Heart left ventricle (tissue), 16 donors: ENCODE data around the gene SPAG6. TPM values are rescaled to one million over a fixed set of nuclear protein-coding genes. Genes with fewer than 3 reads are reported as not detected.

Source experiments
- ATAC-seq, 4 donors: fragments of 200-7000 bp; cut with Tn5 transposase; one replicate each; pipeline ENCODE4 v1.9.1; 2020 to 2022; ENCODE audit warnings: moderate library complexity in 4 of 4, mild to moderate bottlenecking in 3 of 4, moderate number of reproducible peaks in 1 of 4
- DNase-seq, 5 donors: peaks; one replicate each; pipeline ENCODE4 v3.0.0-alpha.2; 2020
- H3K27ac ChIP-seq, 12 donors: fragments of 200-600 bp; sonication (generic) in 4 of 12; one replicate each; pipeline versions ENCODE4 v1.5.0 to v1.8.0; 2016 to 2022; ENCODE audit warnings: mild to moderate bottlenecking in 2 of 12
- H3K27me3 ChIP-seq, 9 donors: fragments of 200-600 bp; sonication (generic) in 2 of 9; one replicate each; pipeline versions ENCODE4 v1.5.1 to v1.8.0; 2016 to 2022; ENCODE audit warnings: mild to moderate bottlenecking in 3 of 9
- H3K36me3 ChIP-seq, 9 donors: fragments of 200-600 bp; sonication (generic) in 2 of 9; one replicate each; pipeline versions ENCODE4 v1.5.0 to v1.8.0; 2018 to 2022; ENCODE audit warnings: mild to moderate bottlenecking in 2 of 9
- H3K4me1 ChIP-seq, 12 donors: fragments of 200-600 bp; sonication (generic) in 4 of 12; one replicate each; pipeline versions ENCODE4 v1.5.0 to v1.8.0; 2016 to 2022; ENCODE audit warnings: mild to moderate bottlenecking in 3 of 12
- H3K4me3 ChIP-seq, 12 donors: fragments of 200-600 bp; sonication (generic) in 4 of 12; one replicate each; pipeline versions ENCODE4 v1.5.0 to v1.8.0; 2017 to 2022; ENCODE audit warnings: mild to moderate bottlenecking in 9 of 12, moderate library complexity in 4 of 12
- H3K9me3 ChIP-seq, 12 donors: fragments of 200-600 bp; sonication (generic) in 4 of 12; one replicate each; pipeline versions ENCODE4 v1.5.0 to v1.8.0; 2016 to 2022; ENCODE audit warnings: mild to moderate bottlenecking in 1 of 12
- CTCF ChIP-seq, 12 donors: fragments of 200-600 bp; sonication (generic) in 4 of 12; IDR thresholded peaks; one replicate each; pipeline versions ENCODE4 v1.5.0 to v1.8.0; 2018 to 2022; ENCODE audit warnings: antibody characterized with exemption in 12 of 12, mild to moderate bottlenecking in 5 of 12
- POLR2A ChIP-seq, 2 donors: fragments of 450-650 bp; IDR thresholded peaks; one replicate each; pipeline ENCODE4 v1.6.1; 2017; ENCODE audit warnings: antibody characterized with exemption in 2 of 2, mild to moderate bottlenecking in 2 of 2, moderate library complexity in 2 of 2
- WGBS, 4 donors: extraction: QIAGEN DNeasy Blood & Tissue Kit in 2 of 4; methylation state at CpG; one replicate each; pipeline versions ENCODE4 v1.1.5 to v1.1.7; 2013 to 2018; 5-methylcytosine and 5-hydroxymethylcytosine counted together
- intact Hi-C, 10 donors: fragments of 100-400 bp; cut with DNase I; formaldehyde crosslinking; loops; one replicate each; pipeline versions ENCODE4 v1.11.1 to v1.14.2; 2022
- polyA plus RNA-seq, 2 donors: library from polyadenylated mRNA; stranded (reverse); fragments of 200-250 nt; gene quantifications; one replicate each; pipeline ENCODE4 v1.2.3, GENCODE V29; 2013
- total RNA-seq, 9 donors: library from RNA; depleted of rRNA in 2 of 9; stranded (reverse); fragments of >200 nt in 2 of 9; fragmentation: NEBNext Ultra II Directional in 3 of 9; extraction: Animal tissue kit (Norgen Biotek cat#: 25700) in 3 of 9; gene quantifications; one replicate each; pipeline versions ENCODE4 v1.1.0 to v1.2.4, GENCODE V29; 2016 to 2023
- donor health status: ischemic (EF 13 %, LVEDD 7.1; RV severe dilation, severe dysfunction).
- donor health status: healthy with polysubstance abuse.
- donor health status: DM: no; HTN: yes; CAD: no.
- donor health status: DM: no; HTN: no; CAD: no.
- donor health status: ischemic (EF 25% LVEDD 6.9; RV normal size, moderate dysfunction).
- donor health status: ischemic (EF 25% LVEDD 5.7; RV mildly dilated, moderate dysfunction).
- donor health status: healthy.
- donor health status: DM: yes; HTN: yes; CAD: no.
- donor health status: ischemic (EF 35%, LVEDD 5.7; RV mildly dilated, moderate dysfunction).
- donor health status: nonischemic (EF 11% LVEDD 7.7; RV severe dilation, severe dysfunction).
- donor health status: DM: yes; HTN: yes; CAD: no.
- donor health status: PGD.
- donor health status: ischemic (EF 29% LVEDD 5.4; RV normal size, mild dysfunction).
- donor health status: nonischemic (EF 23%, LVEDD 6.1; RV moderate dilation, normal function).

Gene SPAG6
- total and polyA plus RNA-seq, 11 donors: 0.42 TPM; not detected in 10

GRCh38 chr10:22323538-22324305, 21.6 kb upstream of the SPAG6 start:
- Histone ChIP-seq H3K27ac (no peak overlapping the region), H3K36me3 (peaks cover 0 to 25% (median 24%) of the 10 kb centered on the region in 9 donors), H3K4me3 (peak overlapping the region in 5 of 12 donors; percentile 8 to 79 (median 72)), H3K4me1 (peaks cover 0 to 55% (median 39%) of the 10 kb centered on the region in 12 donors), H3K9me3 (no peaks in the 10 kb centered on the region), H3K27me3 (peaks cover 0 to 29% (median 0%) of the 10 kb centered on the region in 9 donors)
- intact Hi-C loops: loop anchor here in 7 of 10 donors (2.0 to 10.0 kb wide), 9 partner anchors 17 to 799 kb away; partner anchors contain the start of genes DNAJC1 (in 2 of the 7), MLLT10 (in 1 of the 7), PIP4K2A (in 1 of the 7) and SKIDA1 (in 1 of the 7)
- TF ChIP-seq CTCF (IDR thresholded peaks at IDR 0.05) (no peak), POLR2A (IDR thresholded peaks at IDR 0.05) (no peak)
- 83 to 85% (median 84%) methylated on average over 5 of the region's 5 CpGs for WGBS, 4 donors
- DNase-seq: no peak
- no peak for ATAC-seq

- Histone ChIP-seq H3K9me3 (no peaks in the 10 kb centered on the region), H3K27ac (peak overlapping the region in 1 of 12 donors; percentile 67), H3K4me3 (peak overlapping the region in 7 of 12 donors; percentile 58 to 76 (median 67)), H3K27me3 (peaks cover 0 to 29% (median 0%) of the 10 kb centered on the region in 9 donors), H3K4me1 (peaks cover 0 to 50% (median 37%) of the 10 kb centered on the region in 12 donors), H3K36me3 (peaks cover 0 to 32% (median 31%) of the 10 kb centered on the region in 9 donors)
- no peak for TF ChIP-seq CTCF (IDR thresholded peaks at IDR 0.05)
- no peak for DNase-seq
- WGBS, 4 donors: 79 to 86% (median 84%) methylated on average over 4 of the region's 4 CpGs
- no peak for ATAC-seq
- intact Hi-C loops: loop anchor here in 7 of 10 donors (5.0 to 10.0 kb wide), 8 partner anchors 72 to 800 kb away; partner anchors contain the start of genes DNAJC1 (in 2 of the 7), MLLT10 (in 1 of the 7), PIP4K2A (in 1 of the 7) and SKIDA1 (in 1 of the 7)
Measured at GRCh38 chr10:22324413-22324812, 20.9 kb upstream of the SPAG6 start.

DNA sequence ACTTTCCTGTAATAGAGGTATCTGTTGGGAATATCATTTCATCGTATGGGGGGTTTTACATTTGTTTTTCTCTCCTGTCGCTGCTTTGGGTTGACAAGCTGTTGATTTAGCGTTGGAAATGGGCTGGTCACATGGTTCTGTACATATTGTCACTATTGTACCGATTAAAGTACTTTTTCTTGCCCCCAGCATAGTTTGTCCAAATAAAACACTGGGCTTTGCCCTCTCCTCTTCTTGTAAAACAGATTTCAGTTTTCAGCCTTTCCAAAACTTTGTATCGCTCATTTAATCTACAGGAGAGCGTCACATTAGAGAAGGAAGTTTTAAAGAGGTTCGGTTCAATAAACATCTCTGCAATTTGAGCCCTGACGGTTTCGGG, 20.4 kb upstream of the SPAG6 start:
- Histone ChIP-seq H3K9me3 (no peaks in the 10 kb centered on the region), H3K36me3 (peaks cover 0 to 37% (median 36%) of the 10 kb centered on the region in 9 donors), H3K4me1 (peaks cover 0 to 46% (median 33%) of the 10 kb centered on the region in 12 donors), H3K27me3 (peaks cover 0 to 29% (median 0%) of the 10 kb centered on the region in 9 donors), H3K27ac (peak overlapping the region in 7 of 12 donors; percentile 24 to 77 (median 42)), H3K4me3 (peak overlapping the region; percentile 28 to 76 (median 62))
- 4 to 8% (median 6%) methylated on average over 9 of the region's 9 CpGs for WGBS, 4 donors
- TF ChIP-seq CTCF (IDR thresholded peaks at IDR 0.05): no peak
- TF ChIP-seq POLR2A (IDR thresholded peaks at IDR 0.05): no peak
- intact Hi-C loops: loop anchor here in 8 of 10 donors (5.0 to 10.0 kb wide), 8 partner anchors 73 to 800 kb away; partner anchors contain the start of genes DNAJC1 (in 3 of the 8), MLLT10 (in 1 of the 8), PIP4K2A (in 1 of the 8) and SKIDA1 (in 1 of the 8)
- no peak for DNase-seq
- no peak for ATAC-seq
